Mesendoderm (in vitro differentiated cells): ENCODE results near the gene SMIM5.
A peak's percentile ranks its signal among the peaks of the same experiment; 100 is the strongest.

ENCODE experiments used
- DNase-seq: peaks from one replicate; pipeline ENCODE4 v3.0.0; 2013
- H2AK5ac ChIP-seq: 2 replicates; pipeline ENCODE4 v1.6.1; 2013; ENCODE audit warnings: low read length, inconsistent platforms
- H2BK120ac ChIP-seq: 2 replicates; pipeline ENCODE4 v1.6.1; 2013; ENCODE audit warnings: low read depth, mild to moderate bottlenecking, low read length, moderate library complexity, mixed read lengths
- H2BK15ac ChIP-seq: replicated peaks from 2 replicates; pipeline ENCODE4 v1.6.1; 2013; ENCODE audit warnings: low read depth, mild to moderate bottlenecking, moderate library complexity
- H2BK5ac ChIP-seq: 2 replicates; pipeline ENCODE4 v1.6.1; 2013; ENCODE audit warnings: low read length, inconsistent platforms
- H3K18ac ChIP-seq: 2 replicates; pipeline ENCODE4 v1.6.1; 2013; ENCODE audit warnings: mild to moderate bottlenecking, low read length, mixed read lengths
- H3K23ac ChIP-seq: one replicate; pipeline ENCODE4 v1.6.1; 2013; ENCODE audit warnings: low read length
- H3K27ac ChIP-seq: 2 replicates; pipeline ENCODE4 v1.5.1; 2013; ENCODE audit warnings: low read depth, mild to moderate bottlenecking, inconsistent platforms, low read length, moderate library complexity
- H3K27me3 ChIP-seq: 2 replicates; pipeline ENCODE4 v1.6.1; 2013; ENCODE audit warnings: low read length, control low read depth, mild to moderate bottlenecking, inconsistent platforms; ENCODE audit not compliant: insufficient read depth, poor library complexity
- H3K36me3 ChIP-seq: 2 replicates; pipeline ENCODE4 v1.6.1; 2013; ENCODE audit warnings: low read length, inconsistent platforms; ENCODE audit not compliant: control insufficient read depth, insufficient read depth
- H3K4ac ChIP-seq: one replicate; pipeline ENCODE4 v1.6.1; 2013; ENCODE audit warnings: low read depth, mild to moderate bottlenecking, low read length, moderate library complexity
- H3K4me1 ChIP-seq: 2 replicates; pipeline ENCODE4 v1.6.1; 2013; ENCODE audit warnings: low read depth, low read length, inconsistent platforms; ENCODE audit not compliant: control insufficient read depth
- H3K4me2 ChIP-seq: 2 replicates; pipeline ENCODE4 v1.6.1; 2013; ENCODE audit warnings: low read length
- H3K4me3 ChIP-seq: 2 replicates; pipeline ENCODE4 v1.5.1; 2013; ENCODE audit warnings: mild to moderate bottlenecking, low read length
- H3K56ac ChIP-seq: one replicate; pipeline ENCODE4 v1.6.1; 2013; ENCODE audit warnings: low read length
- H3K79me1 ChIP-seq: 2 replicates; pipeline ENCODE4 v1.6.1; 2013; ENCODE audit warnings: low read length, inconsistent platforms
- H3K79me2 ChIP-seq: 2 replicates; pipeline ENCODE4 v1.6.1; 2013; ENCODE audit warnings: mild to moderate bottlenecking, low read length; ENCODE audit not compliant: control insufficient read depth, insufficient read depth
- H3K9ac ChIP-seq: 2 replicates; pipeline ENCODE4 v1.6.1; 2013; ENCODE audit warnings: low read length, inconsistent platforms
- H4K5ac ChIP-seq: one replicate; pipeline ENCODE4 v1.6.1; 2013; ENCODE audit warnings: low read length
- H4K8ac ChIP-seq: one replicate; pipeline ENCODE4 v1.6.1; 2013; ENCODE audit warnings: low read depth, mild to moderate bottlenecking, control low read depth, low read length, moderate library complexity
- WGBS: extraction: QIAGEN DNeasy Blood & Tissue Kit; methylation state at CpG from one replicate; pipeline ENCODE4 v1.1.7; 2013; ENCODE audit warnings: low lambda C conversion rate, missing lambda C conversion rate; ENCODE audit not compliant: insufficient coverage; ENCODE audit errors: extremely low coverage; 5-methylcytosine and 5-hydroxymethylcytosine counted together

SMIM5 gene

DNA sequence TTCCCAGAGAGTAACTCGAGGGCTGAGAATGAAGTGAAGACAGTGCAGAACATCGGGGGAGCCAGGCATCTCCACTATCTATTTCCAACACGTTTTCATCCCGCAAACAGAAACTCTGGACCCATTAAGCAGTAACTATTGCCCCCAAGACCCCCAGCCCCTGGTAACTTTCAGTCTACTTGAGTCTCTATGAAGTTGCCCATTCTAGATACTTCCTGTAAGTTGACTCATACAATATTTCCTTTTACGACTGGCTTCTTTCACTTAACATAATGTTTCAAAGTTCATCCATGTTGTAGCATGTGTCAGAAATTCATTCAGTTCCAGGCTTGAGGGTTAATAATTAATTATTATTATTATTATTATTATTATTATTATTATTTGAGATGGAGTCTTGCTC is 26.1 kb upstream of the SMIM5 start:
- no peak overlapping the region for H4K8ac ChIP-seq
- H3K36me3 ChIP-seq: no peaks in the 10 kb centered on the region
- H3K4me2 ChIP-seq: no peak overlapping the region
- H2BK5ac ChIP-seq: no peak overlapping the region
- H2AK5ac ChIP-seq: no peak overlapping the region
- no peaks in the 10 kb centered on the region for H3K27me3 ChIP-seq
- no peak overlapping the region for H3K4me3 ChIP-seq
- H3K79me1 ChIP-seq: no peaks in the 10 kb centered on the region
- no peak overlapping the region for H3K23ac ChIP-seq
- H3K4me1 ChIP-seq: no peaks in the 10 kb centered on the region
- H3K27ac ChIP-seq: no peak overlapping the region
- no peak overlapping the region for H3K9ac ChIP-seq
- H3K79me2 ChIP-seq: no peaks in the 10 kb centered on the region
- H2BK15ac ChIP-seq: no peak overlapping the region
- DNase-seq: no peak
- no peak overlapping the region for H3K18ac ChIP-seq
- H4K5ac ChIP-seq: no peak overlapping the region
- no peak overlapping the region for H2BK120ac ChIP-seq
- H3K4ac ChIP-seq: no peak overlapping the region
- WGBS: no CpG with 5 or more reads among the region's 5 CpGs
- H3K56ac ChIP-seq: no peak overlapping the region

DNA sequence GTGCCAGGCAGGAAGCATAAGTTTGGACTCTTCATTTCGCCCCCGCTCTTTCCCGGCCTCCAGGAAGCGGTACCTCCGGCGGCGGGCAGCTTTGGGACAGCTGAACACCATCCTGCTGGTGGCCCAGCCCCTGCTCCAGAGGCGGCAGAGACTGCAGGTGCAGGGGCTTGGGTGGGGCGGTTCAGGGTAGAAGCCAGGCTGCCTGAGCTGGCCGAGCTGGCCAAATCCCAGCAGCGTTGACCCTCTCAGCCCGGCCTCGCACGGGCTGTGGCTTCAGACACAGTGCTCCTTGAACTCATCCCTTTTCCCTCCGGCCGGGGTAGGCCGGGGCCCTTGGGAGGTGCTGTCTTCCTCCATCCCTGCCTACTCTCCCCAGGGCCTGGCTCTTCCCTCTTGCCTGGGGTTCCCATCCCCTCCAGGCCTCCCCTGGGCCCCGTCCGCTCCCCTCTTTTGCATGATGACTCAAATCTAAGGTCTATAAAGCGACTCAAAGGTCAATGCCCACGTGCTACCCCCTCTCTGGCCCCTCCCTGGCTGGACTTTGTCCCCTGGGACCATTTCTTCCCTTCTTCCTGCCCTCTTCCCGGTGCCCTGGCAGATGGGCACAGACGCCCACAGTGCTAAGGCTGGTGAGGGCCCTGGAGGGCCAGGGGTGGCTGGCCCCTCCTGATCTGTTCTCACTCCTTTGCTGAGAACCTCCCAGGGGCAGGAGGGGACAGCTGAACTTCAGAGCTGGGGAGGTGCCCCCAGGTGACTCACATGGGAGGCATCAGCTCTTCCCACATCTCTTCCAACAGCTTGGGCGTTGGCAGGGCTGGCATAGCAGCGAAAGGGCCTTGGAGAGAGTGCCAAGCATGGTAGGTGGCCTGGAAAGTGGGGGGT is 22.9 kb upstream of the SMIM5 start:
- H2AK5ac ChIP-seq: no peak overlapping the region
- no peak overlapping the region for H3K27ac ChIP-seq
- no peaks in the 10 kb centered on the region for H3K4me1 ChIP-seq
- no peak overlapping the region for H4K8ac ChIP-seq
- WGBS: no CpG with 5 or more reads among the region's 25 CpGs
- no peak overlapping the region for H4K5ac ChIP-seq
- H3K79me2 ChIP-seq: no peaks in the 10 kb centered on the region
- no peak overlapping the region for H3K4ac ChIP-seq
- H3K27me3 ChIP-seq: no peaks in the 10 kb centered on the region
- no peak overlapping the region for H3K56ac ChIP-seq
- no peak overlapping the region for H3K18ac ChIP-seq
- H3K4me3 ChIP-seq: no peak overlapping the region
- no peak overlapping the region for H3K23ac ChIP-seq
- H2BK5ac ChIP-seq: no peak overlapping the region
- DNase-seq: no peak
- no peak overlapping the region for H3K9ac ChIP-seq
- no peak overlapping the region for H2BK15ac ChIP-seq
- no peak overlapping the region for H3K4me2 ChIP-seq
- no peak overlapping the region for H2BK120ac ChIP-seq
- H3K79me1 ChIP-seq: no peaks in the 10 kb centered on the region
- H3K36me3 ChIP-seq: no peaks in the 10 kb centered on the region

DNA sequence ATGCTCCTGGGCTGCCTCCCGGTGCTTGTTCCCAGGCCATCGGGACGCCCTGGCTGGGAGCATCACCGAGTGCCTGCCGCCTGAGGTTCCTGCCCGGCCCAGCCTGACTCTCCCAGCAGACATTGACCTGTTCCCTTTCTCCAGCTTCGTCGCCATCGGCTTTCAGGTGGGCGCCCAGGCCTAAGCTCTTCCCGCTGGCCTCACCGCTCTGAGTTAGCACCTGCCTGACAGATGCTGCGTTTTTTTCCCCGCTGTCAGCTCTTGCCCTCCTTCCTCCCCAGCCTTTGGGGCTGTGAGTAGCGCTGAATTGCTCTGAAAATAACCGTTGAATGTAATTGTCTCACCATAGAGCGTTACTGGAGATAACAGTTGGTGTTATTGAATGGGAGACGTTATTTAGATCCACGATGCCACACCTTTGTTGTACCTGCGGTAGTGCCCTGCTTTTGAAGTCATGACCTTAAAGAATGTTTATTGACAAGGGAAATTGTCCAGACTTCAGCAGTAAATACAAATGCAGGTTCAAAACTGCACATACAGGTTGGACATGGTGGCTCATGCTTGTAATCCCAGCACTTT is 21.3 kb upstream of the SMIM5 start:
- no peak overlapping the region for H2BK5ac ChIP-seq
- no peak overlapping the region for H2BK120ac ChIP-seq
- no peaks in the 10 kb centered on the region for H3K36me3 ChIP-seq
- no peak overlapping the region for H3K4me2 ChIP-seq
- WGBS: no CpG with 5 or more reads among the region's 20 CpGs
- H4K8ac ChIP-seq: no peak overlapping the region
- no peak overlapping the region for H3K4me3 ChIP-seq
- H3K27me3 ChIP-seq: no peaks in the 10 kb centered on the region
- H3K27ac ChIP-seq: no peak overlapping the region
- no peaks in the 10 kb centered on the region for H3K4me1 ChIP-seq
- no peak overlapping the region for H4K5ac ChIP-seq
- H3K9ac ChIP-seq: no peak overlapping the region
- H3K79me1 ChIP-seq: no peaks in the 10 kb centered on the region
- H3K4ac ChIP-seq: no peak overlapping the region
- no peak overlapping the region for H3K18ac ChIP-seq
- H3K79me2 ChIP-seq: no peaks in the 10 kb centered on the region
- no peak for DNase-seq
- no peak overlapping the region for H2AK5ac ChIP-seq
- no peak overlapping the region for H2BK15ac ChIP-seq
- no peak overlapping the region for H3K56ac ChIP-seq
- no peak overlapping the region for H3K23ac ChIP-seq

DNA sequence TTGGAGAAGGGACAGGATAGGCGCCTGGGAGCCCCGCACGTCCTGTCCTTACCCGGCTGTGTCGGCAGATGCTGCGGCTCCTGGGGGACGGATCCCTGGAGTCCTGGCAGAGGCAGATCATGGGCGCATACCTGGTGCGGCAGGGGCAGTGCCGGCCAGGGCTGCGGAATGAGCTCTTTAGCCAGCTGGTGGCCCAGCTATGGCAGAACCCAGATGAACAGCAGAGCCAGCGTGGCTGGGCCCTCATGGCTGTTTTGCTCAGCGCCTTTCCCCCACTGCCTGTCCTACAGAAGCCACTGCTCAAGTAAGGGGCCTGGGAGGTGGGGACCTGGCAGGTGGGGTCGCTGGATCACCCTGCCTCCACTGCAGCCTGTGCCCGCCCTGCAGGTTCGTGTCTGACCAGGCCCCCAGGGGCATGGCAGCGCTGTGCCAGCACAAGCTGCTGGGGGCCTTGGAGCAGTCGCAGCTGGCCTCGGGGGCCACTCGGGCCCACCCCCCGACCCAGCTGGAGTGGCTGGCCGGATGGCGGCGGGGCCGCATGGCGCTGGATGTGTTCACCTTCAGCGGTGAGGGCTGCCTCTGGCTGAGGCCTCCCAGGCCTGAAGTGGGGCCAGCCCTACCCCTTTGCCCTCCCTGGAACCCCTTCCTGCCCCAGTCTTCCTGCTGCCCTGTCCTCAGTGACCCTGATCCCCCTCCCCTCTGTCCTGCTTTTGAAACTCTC is 20.2 kb upstream of the SMIM5 start:
- Histone ChIP-seq H3K79me1 (no peaks in the 10 kb centered on the region), H2BK5ac (no peak overlapping the region), H3K27me3 (no peaks in the 10 kb centered on the region), H3K4me3 (no peak overlapping the region), H3K4me1 (no peaks in the 10 kb centered on the region), H3K18ac (no peak overlapping the region), H3K79me2 (no peaks in the 10 kb centered on the region), H3K36me3 (no peaks in the 10 kb centered on the region), H2BK120ac (no peak overlapping the region), H4K8ac (no peak overlapping the region), H3K56ac (no peak overlapping the region), H2AK5ac (no peak overlapping the region), H4K5ac (no peak overlapping the region), H3K9ac (no peak overlapping the region), H3K27ac (no peak overlapping the region), H3K4me2 (no peak overlapping the region), H3K4ac (no peak overlapping the region), H2BK15ac (no peak overlapping the region), H3K23ac (no peak overlapping the region)
- no peak for DNase-seq
- WGBS: no CpG with 5 or more reads among the region's 27 CpGs

DNA sequence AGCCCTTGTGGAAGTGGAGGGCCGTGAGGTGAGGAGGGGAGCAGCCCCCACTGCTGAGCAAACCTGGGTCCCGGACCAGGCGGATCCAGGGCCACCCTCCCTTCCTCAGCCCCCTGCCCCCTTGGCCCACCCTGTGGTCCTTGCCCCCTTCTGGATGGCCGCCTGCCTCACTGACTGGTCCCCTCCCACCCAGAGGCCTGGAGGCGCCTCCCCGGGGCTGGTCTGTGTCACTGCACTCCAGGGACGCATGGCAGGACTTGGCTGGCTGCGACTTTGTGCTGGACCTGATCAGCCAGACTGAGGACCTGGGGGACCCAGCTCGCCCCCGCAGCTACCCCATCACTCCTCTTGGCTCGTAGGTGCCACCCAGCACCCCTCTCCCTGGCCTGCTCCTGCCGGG is 19.2 kb upstream of the SMIM5 start:
- Histone ChIP-seq H3K18ac (no peak overlapping the region), H3K56ac (no peak overlapping the region), H3K79me1 (no peaks in the 10 kb centered on the region), H2BK5ac (no peak overlapping the region), H3K4me2 (no peak overlapping the region), H3K9ac (no peak overlapping the region), H3K27ac (no peak overlapping the region), H3K27me3 (no peaks in the 10 kb centered on the region), H2AK5ac (no peak overlapping the region), H3K79me2 (no peaks in the 10 kb centered on the region), H3K4ac (no peak overlapping the region), H3K36me3 (no peaks in the 10 kb centered on the region), H3K4me3 (no peak overlapping the region), H2BK15ac (no peak overlapping the region), H4K8ac (no peak overlapping the region), H3K4me1 (no peaks in the 10 kb centered on the region), H3K23ac (no peak overlapping the region), H4K5ac (no peak overlapping the region), H2BK120ac (no peak overlapping the region)
- DNase-seq: peak; percentile 39
- no CpG with 5 or more reads among the region's 12 CpGs for WGBS
